Neural progenitor cell (in vitro differentiated cells): ENCODE results near the gene HBG1.

Source experiments
- CTCF ChIP-seq: fragments of 200-600 bp; sonication (generic); IDR thresholded peaks from 2 replicates; pipeline ENCODE4 v1.5.1; 2017; ENCODE audit warnings: antibody characterized with exemption, mild to moderate bottlenecking
- EZH2 ChIP-seq: fragments of 200-600 bp; sonication (generic); IDR thresholded peaks from 2 replicates; pipeline ENCODE4 v1.6.1; 2017; ENCODE audit warnings: antibody characterized with exemption, mild to moderate bottlenecking, moderate library complexity
- EZH2phosphoT487 ChIP-seq: fragments of 200-600 bp; sonication (generic); IDR thresholded peaks from 2 replicates; pipeline ENCODE4 v1.6.1; 2017; ENCODE audit warnings: antibody characterized with exemption

- TF ChIP-seq CTCF (no peak), EZH2 (no peak), EZH2phosphoT487 (no peak)
Observed at GRCh38 chr11:5285703-5286340, 36.2 kb upstream of the HBG1 start.
